Tibial nerve (tissue), 3 donors: ENCODE data around the gene STARD10.

Experiments used
- CTCF ChIP-seq, 5 experiments: fragments of 200-600 bp in 3 of 5; fragments of 450-650 bp in 2 of 5; sonication (generic) in 3 of 5; IDR thresholded peaks; one replicate each; pipeline ENCODE4 v1.5.1; 2016 to 2019; ENCODE audit warnings: antibody characterized with exemption in 5 of 5, mild to moderate bottlenecking in 3 of 5, moderate library complexity in 2 of 5
- POLR2A ChIP-seq, 2 donors: fragments of 450-650 bp; IDR thresholded peaks; one replicate each; pipeline ENCODE4 v1.6.1; 2017; ENCODE audit warnings: antibody characterized with exemption in 2 of 2, mild to moderate bottlenecking in 2 of 2, moderate library complexity in 2 of 2

- TF ChIP-seq POLR2A (IDR thresholded peaks at IDR 0.05): no peak
- no peak for TF ChIP-seq CTCF (IDR thresholded peaks at IDR 0.05)
These were observed 57.3 kb downstream of the STARD10 start for GRCh38 chr11:72736452-72737069.
